Thoracic aorta (tissue), 2 donors: ENCODE measurements around the gene SPTLC3. TPM values are rescaled to one million over a fixed set of nuclear protein-coding genes. Genes with fewer than 3 reads are reported as not detected.

ENCODE experiments used
- ATAC-seq: fragments of 150-250 bp; one replicate; pipeline ENCODE4 v1.8.0; 2017; ENCODE audit warnings: low read depth; ENCODE audit not compliant: insufficient number of reproducible peaks, low FRiP score
- DNase-seq: peaks from one replicate; pipeline ENCODE4 v3.0.0-alpha.2; 2020; ENCODE audit warnings: low spot score
- H3K27ac ChIP-seq, 2 donors: fragments of 200-600 bp; sonication (generic); 1 replicate in 1 of 2; 2 replicates in 1 of 2; pipeline ENCODE4 v1.5.1; 2016; ENCODE audit warnings: mild to moderate bottlenecking in 2 of 2, moderate library complexity in 2 of 2
- H3K27me3 ChIP-seq: fragments of 200-600 bp; sonication (generic); replicated peaks from 2 replicates; pipeline ENCODE4 v1.6.0; 2016; ENCODE audit warnings: mild to moderate bottlenecking; ENCODE audit not compliant: insufficient read depth
- H3K36me3 ChIP-seq: fragments of 200-600 bp; sonication (generic); one replicate; pipeline ENCODE4 v1.5.1; 2016
- H3K4me1 ChIP-seq, 2 donors: fragments of 200-600 bp; sonication (generic); 1 replicate in 1 of 2; 2 replicates in 1 of 2; pipeline versions ENCODE4 v1.5.1 to v1.6.0; 2016; ENCODE audit warnings: low read depth in 2 of 2, mild to moderate bottlenecking in 1 of 2; ENCODE audit not compliant: control insufficient read depth in 1 of 2
- H3K4me3 ChIP-seq: fragments of 200-600 bp; sonication (generic); 2 replicates; pipeline ENCODE4 v1.5.1; 2016; ENCODE audit warnings: mild to moderate bottlenecking
- H3K9me3 ChIP-seq: fragments of 200-600 bp; sonication (generic); 2 replicates; pipeline ENCODE4 v1.5.1; 2016
- total RNA-seq, 2 donors: library from RNA; depleted of rRNA; stranded (reverse); fragments of >200 nt; gene quantifications; one replicate each; pipeline versions ENCODE4 v1.1.0 to v1.2.3, GENCODE V29; 2016
- TF ChIP-seq, protein P1 (sequence below): fragments of 200-600 bp; sonication (generic); IDR thresholded peaks from one replicate; pipeline ENCODE4 v1.5.1; 2019; ENCODE audit warnings: antibody characterized with exemption

SPTLC3 gene
- total RNA-seq, 2 donors from 2014 or later, result 4.5 to 6.2 TPM

DNA sequence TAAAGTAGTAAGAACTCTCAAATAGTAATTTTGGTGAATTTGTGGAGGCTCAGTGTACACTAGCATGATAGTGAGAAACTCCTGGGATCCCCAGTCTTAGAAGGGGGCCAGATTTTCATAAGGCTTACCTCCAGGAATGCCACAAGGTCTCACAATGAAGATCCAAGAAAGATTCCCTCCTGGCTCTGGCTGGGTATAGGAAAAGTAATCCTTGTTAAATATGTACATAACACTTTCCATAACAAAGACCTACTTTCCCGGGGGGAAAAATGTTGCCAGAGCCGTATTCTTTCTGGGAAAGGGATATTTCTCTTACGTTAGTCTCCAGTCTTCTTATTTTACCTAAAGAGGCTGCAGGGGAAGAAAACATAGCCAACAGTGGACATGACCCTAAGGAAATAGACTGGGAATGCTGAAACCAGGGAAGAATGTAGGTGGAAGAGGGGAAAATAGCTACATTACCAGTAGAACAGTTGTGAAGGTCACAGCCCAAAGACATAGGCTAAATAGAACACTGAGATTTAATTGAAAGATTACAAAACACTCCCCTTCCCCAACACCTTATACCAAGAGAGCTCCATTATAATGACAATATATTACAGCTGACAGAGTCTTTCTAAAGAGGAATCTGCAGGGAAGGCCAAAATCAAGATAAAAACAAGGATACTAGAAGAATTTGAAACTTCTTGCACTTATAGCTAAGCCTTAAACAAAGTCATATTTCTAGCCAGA, 177.4 kb downstream of the SPTLC3 start:
- H3K27me3 ChIP-seq, result no peaks in the 10 kb centered on the region
- no peak overlapping the region for H3K4me3 ChIP-seq
- H3K4me1 ChIP-seq, result no peaks in the 10 kb centered on the region
- no peaks in the 10 kb centered on the region for H3K9me3 ChIP-seq
- no peak for ATAC-seq
- TF ChIP-seq, protein P1, sequence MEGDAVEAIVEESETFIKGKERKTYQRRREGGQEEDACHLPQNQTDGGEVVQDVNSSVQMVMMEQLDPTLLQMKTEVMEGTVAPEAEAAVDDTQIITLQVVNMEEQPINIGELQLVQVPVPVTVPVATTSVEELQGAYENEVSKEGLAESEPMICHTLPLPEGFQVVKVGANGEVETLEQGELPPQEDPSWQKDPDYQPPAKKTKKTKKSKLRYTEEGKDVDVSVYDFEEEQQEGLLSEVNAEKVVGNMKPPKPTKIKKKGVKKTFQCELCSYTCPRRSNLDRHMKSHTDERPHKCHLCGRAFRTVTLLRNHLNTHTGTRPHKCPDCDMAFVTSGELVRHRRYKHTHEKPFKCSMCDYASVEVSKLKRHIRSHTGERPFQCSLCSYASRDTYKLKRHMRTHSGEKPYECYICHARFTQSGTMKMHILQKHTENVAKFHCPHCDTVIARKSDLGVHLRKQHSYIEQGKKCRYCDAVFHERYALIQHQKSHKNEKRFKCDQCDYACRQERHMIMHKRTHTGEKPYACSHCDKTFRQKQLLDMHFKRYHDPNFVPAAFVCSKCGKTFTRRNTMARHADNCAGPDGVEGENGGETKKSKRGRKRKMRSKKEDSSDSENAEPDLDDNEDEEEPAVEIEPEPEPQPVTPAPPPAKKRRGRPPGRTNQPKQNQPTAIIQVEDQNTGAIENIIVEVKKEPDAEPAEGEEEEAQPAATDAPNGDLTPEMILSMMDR, result no peak
- no peak for DNase-seq
- no peaks in the 10 kb centered on the region for H3K36me3 ChIP-seq
- no peak overlapping the region for H3K27ac ChIP-seq

DNA sequence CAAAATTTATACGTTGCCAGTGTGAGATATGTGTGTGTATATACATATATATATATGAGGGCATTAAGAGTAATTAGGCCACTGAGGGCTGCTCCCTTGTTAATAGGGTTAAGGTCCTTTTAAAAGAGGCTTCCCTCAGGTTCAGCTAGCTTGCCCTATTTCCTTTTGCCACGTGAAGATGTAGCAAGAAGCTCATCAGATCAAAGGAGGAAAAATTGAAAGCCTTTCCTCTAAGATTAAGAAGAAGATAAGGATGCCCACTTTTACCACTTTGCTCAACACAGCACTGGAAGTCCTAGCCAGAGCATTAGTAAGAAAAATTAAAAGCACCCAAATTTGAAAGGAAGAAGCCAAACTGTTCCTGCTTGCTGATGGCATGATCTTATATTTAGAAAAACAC, 179.1 kb downstream of the SPTLC3 start:
- Histone ChIP-seq H3K4me3 (no peak overlapping the region), H3K36me3 (no peaks in the 10 kb centered on the region), H3K27me3 (no peaks in the 10 kb centered on the region), H3K4me1 (no peaks in the 10 kb centered on the region), H3K9me3 (no peaks in the 10 kb centered on the region), H3K27ac (no peak overlapping the region)
- no peak for ATAC-seq
- TF ChIP-seq, protein P1, result no peak
- DNase-seq, result no peak

DNA sequence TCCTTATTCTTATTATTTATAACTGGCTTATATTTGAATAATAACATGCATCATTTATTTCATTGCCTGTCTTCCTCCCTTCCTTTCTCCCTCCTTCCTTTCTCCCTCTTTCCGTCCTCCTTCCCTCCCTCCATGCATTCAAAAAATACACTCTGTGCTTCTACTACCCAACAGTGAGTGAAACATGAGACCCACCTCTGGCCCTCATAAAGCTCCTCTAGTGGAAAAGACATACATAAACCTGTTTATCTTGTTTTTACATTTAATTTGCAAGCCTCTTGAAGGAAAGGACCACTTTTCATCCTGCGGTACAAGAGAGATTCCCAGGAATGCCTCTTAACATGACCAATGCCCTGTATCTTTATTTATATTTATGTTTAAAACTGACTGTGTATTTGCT, 190.5 kb downstream of the SPTLC3 start:
- H3K27ac ChIP-seq, result no peak overlapping the region
- no peaks in the 10 kb centered on the region for H3K4me1 ChIP-seq
- H3K4me3 ChIP-seq, result no peak overlapping the region
- DNase-seq (no peak), ATAC-seq (no peak)
- TF ChIP-seq, protein P1, result no peak
- no peaks in the 10 kb centered on the region for H3K9me3 ChIP-seq
- H3K27me3 ChIP-seq, result no peaks in the 10 kb centered on the region
- no peaks in the 10 kb centered on the region for H3K36me3 ChIP-seq

DNA sequence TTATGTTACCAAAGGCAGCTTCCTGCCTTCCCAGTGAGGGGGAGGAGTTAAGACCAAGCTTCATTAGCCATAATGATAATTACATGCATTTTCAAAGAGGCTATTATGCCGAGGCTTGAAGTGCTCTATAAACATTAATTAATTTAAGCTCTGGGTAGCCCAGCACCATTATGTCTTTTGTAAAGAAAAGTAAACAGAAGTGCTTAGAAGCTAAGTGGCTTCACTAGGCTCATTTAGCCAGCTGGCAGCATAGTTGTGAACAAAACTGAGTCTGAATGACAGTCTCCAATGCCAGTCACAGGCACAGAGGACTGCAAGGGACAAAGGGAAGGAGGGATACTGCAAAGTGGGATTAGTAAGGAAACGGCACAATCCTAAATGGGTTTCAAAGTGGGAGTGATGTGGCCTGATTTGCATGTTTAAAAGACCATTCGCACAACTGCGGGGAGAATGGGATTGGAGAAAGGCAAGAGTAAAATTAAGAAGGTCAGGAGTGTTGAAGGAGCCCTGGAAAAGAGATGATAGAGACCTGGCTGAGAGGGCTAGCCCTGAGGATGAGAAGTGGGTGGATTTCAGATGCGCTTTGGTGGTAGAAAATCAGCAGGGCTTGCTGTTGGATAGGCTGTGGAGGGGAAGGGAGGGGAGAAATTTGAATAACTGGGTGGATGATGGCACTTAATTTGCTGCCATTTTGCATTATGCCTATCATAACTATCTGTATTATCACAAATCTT, 192.2 kb downstream of the SPTLC3 start:
- H3K9me3 ChIP-seq, result no peaks in the 10 kb centered on the region
- TF ChIP-seq, protein P1, result no peak
- no peaks in the 10 kb centered on the region for H3K36me3 ChIP-seq
- ATAC-seq (no peak), DNase-seq (no peak)
- no peak overlapping the region for H3K4me3 ChIP-seq
- no peaks in the 10 kb centered on the region for H3K27me3 ChIP-seq
- H3K27ac ChIP-seq, result no peak overlapping the region
- H3K4me1 ChIP-seq, result no peaks in the 10 kb centered on the region

DNA sequence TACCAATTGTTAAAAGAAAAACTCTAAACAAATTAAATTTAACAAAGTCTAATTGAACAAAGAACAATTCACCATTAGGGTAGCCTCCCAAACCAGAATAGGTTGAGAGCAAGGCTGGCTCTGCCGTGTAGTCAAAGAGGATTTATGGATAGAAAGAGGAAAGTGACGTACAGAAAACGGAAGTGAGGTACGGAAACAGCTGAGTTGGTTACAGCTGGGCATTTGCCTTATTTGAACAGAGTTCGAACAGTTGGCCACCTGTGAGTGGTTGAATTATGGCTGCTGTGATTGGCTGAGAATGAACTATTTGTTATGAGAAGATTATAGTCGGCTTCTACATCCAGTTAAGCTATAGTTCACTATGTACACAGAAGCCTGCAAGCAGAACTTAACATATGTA, 193.8 kb downstream of the SPTLC3 start:
- ATAC-seq (no peak), DNase-seq (no peak)
- Histone ChIP-seq H3K9me3 (no peaks in the 10 kb centered on the region), H3K27me3 (no peaks in the 10 kb centered on the region), H3K36me3 (no peaks in the 10 kb centered on the region), H3K27ac (no peak overlapping the region), H3K4me1 (no peaks in the 10 kb centered on the region), H3K4me3 (no peak overlapping the region)
- TF ChIP-seq, protein P1, result no peak
